Trophoblast cell (in vitro differentiated cells and primary cell): ENCODE data around the gene KIF14.

ENCODE experiments used
- DNase-seq, 2 donors: peaks; one replicate each; pipeline ENCODE4 v3.0.0-alpha.2; 2016
- H2AFZ ChIP-seq: 2 replicates; pipeline ENCODE4 v1.6.1; 2013; ENCODE audit warnings: low read length, moderate library complexity, mild to moderate bottlenecking; ENCODE audit not compliant: insufficient read depth, poor library complexity
- H2AK5ac ChIP-seq: 2 replicates; pipeline ENCODE4 v1.6.1; 2013; ENCODE audit warnings: mild to moderate bottlenecking, low read length
- H2BK120ac ChIP-seq: 2 replicates; pipeline ENCODE4 v1.6.1; 2013; ENCODE audit warnings: low read length, mild to moderate bottlenecking, moderate library complexity; ENCODE audit not compliant: insufficient read depth, poor library complexity
- H2BK12ac ChIP-seq: 2 replicates; pipeline ENCODE4 v1.6.1; 2013; ENCODE audit warnings: mild to moderate bottlenecking, low read length, moderate library complexity
- H2BK5ac ChIP-seq: 2 replicates; pipeline ENCODE4 v1.6.1; 2013; ENCODE audit warnings: low read length, low read depth, moderate library complexity, mild to moderate bottlenecking; ENCODE audit not compliant: poor library complexity
- H3K14ac ChIP-seq: 2 replicates; pipeline ENCODE4 v1.6.1; 2013; ENCODE audit warnings: mild to moderate bottlenecking, low read length
- H3K18ac ChIP-seq: 2 replicates; pipeline ENCODE4 v1.6.1; 2013; ENCODE audit warnings: mild to moderate bottlenecking, low read length
- H3K23ac ChIP-seq: 2 replicates; pipeline ENCODE4 v1.6.1; 2013; ENCODE audit warnings: low read length
- H3K27ac ChIP-seq: 2 replicates; pipeline ENCODE4 v1.5.1; 2013; ENCODE audit warnings: low read depth, mild to moderate bottlenecking, inconsistent platforms, low read length, moderate library complexity
- H3K27me3 ChIP-seq: 2 replicates; pipeline ENCODE4 v1.6.1; 2013; ENCODE audit warnings: inconsistent platforms, mild to moderate bottlenecking, low read length, moderate library complexity; ENCODE audit not compliant: insufficient read depth
- H3K36me3 ChIP-seq, 2 experiments: 1 replicate in 1 of 2; 2 replicates in 1 of 2; pipeline ENCODE4 v1.6.1; 2013; ENCODE audit warnings: low read length in 2 of 2, mild to moderate bottlenecking in 2 of 2, moderate library complexity in 1 of 2; ENCODE audit not compliant: insufficient read depth in 2 of 2, control insufficient read depth in 1 of 2
- H3K4ac ChIP-seq: 2 replicates; pipeline ENCODE4 v1.6.1; 2013; ENCODE audit warnings: low read depth, mild to moderate bottlenecking, low read length, moderate library complexity
- H3K4me1 ChIP-seq, 2 experiments: 1 replicate in 1 of 2; 2 replicates in 1 of 2; pipeline ENCODE4 v1.6.1; 2013; ENCODE audit warnings: low read length in 2 of 2, mild to moderate bottlenecking in 2 of 2, moderate library complexity in 1 of 2; ENCODE audit not compliant: insufficient read depth in 2 of 2, control insufficient read depth in 1 of 2
- H3K4me2 ChIP-seq: 2 replicates; pipeline ENCODE4 v1.6.1; 2013; ENCODE audit warnings: inconsistent platforms, mild to moderate bottlenecking, low read length, moderate library complexity
- H3K4me3 ChIP-seq: 2 replicates; pipeline ENCODE4 v1.5.1; 2013; ENCODE audit warnings: mild to moderate bottlenecking, low read depth, low read length, inconsistent platforms
- H3K79me1 ChIP-seq: one replicate; pipeline ENCODE4 v1.6.1; 2013; ENCODE audit warnings: low read length
- H3K79me2 ChIP-seq: 2 replicates; pipeline ENCODE4 v1.6.1; 2013; ENCODE audit warnings: low read length, mild to moderate bottlenecking; ENCODE audit not compliant: control insufficient read depth, insufficient read depth, poor library complexity
- H3K9ac ChIP-seq: 2 replicates; pipeline ENCODE4 v1.6.1; 2013; ENCODE audit warnings: mild to moderate bottlenecking, low read length
- H3K9me3 ChIP-seq: 2 replicates; pipeline ENCODE4 v1.6.1; 2013; ENCODE audit warnings: low read depth, mild to moderate bottlenecking, control low read depth, inconsistent platforms, low read length; ENCODE audit not compliant: insufficient read depth
- H4K12ac ChIP-seq: 2 replicates; pipeline ENCODE4 v1.6.1; 2013; ENCODE audit warnings: low read depth, mild to moderate bottlenecking, low read length, moderate library complexity
- H4K8ac ChIP-seq: 2 replicates; pipeline ENCODE4 v1.6.1; 2013; ENCODE audit warnings: low read depth, mild to moderate bottlenecking, low read length, moderate library complexity
- H4K91ac ChIP-seq: one replicate; pipeline ENCODE4 v1.6.1; 2013; ENCODE audit warnings: low read depth, mild to moderate bottlenecking, low read length, moderate library complexity
- WGBS: extraction: QIAGEN DNeasy Blood & Tissue Kit; methylation state at CpG from one replicate; pipeline ENCODE4 v1.1.7; 2013; ENCODE audit warnings: missing lambda C conversion rate; ENCODE audit not compliant: insufficient read length, insufficient coverage; ENCODE audit errors: extremely low coverage; 5-methylcytosine and 5-hydroxymethylcytosine counted together

Gene KIF14

GRCh38 chr1:200619894-200620272 lies 668 bp downstream of the KIF14 start:
- no peak overlapping the region for H2AK5ac ChIP-seq
- H3K9me3 ChIP-seq, result no peaks in the 10 kb centered on the region
- H4K91ac ChIP-seq, result no peak overlapping the region
- no peak overlapping the region for H3K4me3 ChIP-seq
- peaks cover 0 to 3% of the 10 kb centered on the region in 2 experiments for H3K36me3 ChIP-seq
- no peaks in the 10 kb centered on the region for H3K27me3 ChIP-seq
- no peak overlapping the region for H3K14ac ChIP-seq
- no peak overlapping the region for H2BK12ac ChIP-seq
- H3K79me1 ChIP-seq, result peaks cover 4% of the 10 kb centered on the region
- no peak overlapping the region for H3K4ac ChIP-seq
- no peak overlapping the region for H4K8ac ChIP-seq
- no peak overlapping the region for H3K9ac ChIP-seq
- no peak overlapping the region for H2AFZ ChIP-seq
- H3K79me2 ChIP-seq, result peaks cover 2% of the 10 kb centered on the region
- peak overlapping the region; percentile 72 for H3K4me2 ChIP-seq
- H3K18ac ChIP-seq, result no peak overlapping the region
- DNase-seq, result no peak
- no peak overlapping the region for H2BK5ac ChIP-seq
- no CpG with 5 or more reads among the region's 6 CpGs for WGBS
- H3K27ac ChIP-seq, result no peak overlapping the region
- no peak overlapping the region for H3K23ac ChIP-seq
- H3K4me1 ChIP-seq, result no peaks in the 10 kb centered on the region
- H2BK120ac ChIP-seq, result no peak overlapping the region
- H4K12ac ChIP-seq, result no peak overlapping the region

DNA sequence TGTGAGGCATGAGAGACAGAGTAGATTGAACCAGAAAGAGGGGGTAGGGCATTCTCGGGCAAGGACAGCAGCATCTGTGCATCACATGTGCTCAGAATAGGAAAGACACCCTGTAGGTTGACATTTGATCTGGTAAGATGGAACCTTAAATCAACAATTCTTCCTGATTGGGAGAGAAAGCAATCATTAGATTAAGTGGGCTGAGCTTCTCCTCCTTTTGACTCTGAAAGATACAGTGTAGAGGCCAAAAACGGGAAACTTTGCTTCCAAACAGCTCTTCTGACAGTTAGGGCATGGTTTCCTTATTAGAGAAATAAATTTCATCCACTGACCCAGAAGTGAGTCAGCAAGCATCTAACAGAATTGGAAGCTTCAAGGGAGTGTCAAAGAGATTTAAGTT lies 9.7 kb downstream of the KIF14 start:
- Histone ChIP-seq H4K91ac (no peak overlapping the region), H4K8ac (no peak overlapping the region), H2BK120ac (no peak overlapping the region), H4K12ac (no peak overlapping the region), H3K79me2 (no peaks in the 10 kb centered on the region), H3K4me1 (no peaks in the 10 kb centered on the region), H3K23ac (no peak overlapping the region), H3K36me3 (peaks cover 10 to 11% of the 10 kb centered on the region in 2 experiments), H2AK5ac (no peak overlapping the region), H3K27ac (no peak overlapping the region), H2BK12ac (no peak overlapping the region), H3K4me3 (no peak overlapping the region), H2BK5ac (no peak overlapping the region), H3K79me1 (no peaks in the 10 kb centered on the region), H3K4me2 (no peak overlapping the region), H3K9me3 (no peaks in the 10 kb centered on the region), H3K14ac (no peak overlapping the region), H3K4ac (no peak overlapping the region), H3K9ac (no peak overlapping the region), H3K27me3 (no peaks in the 10 kb centered on the region), H2AFZ (no peak overlapping the region), H3K18ac (no peak overlapping the region)
- no peak for DNase-seq
- WGBS, result no CpG with 5 or more reads among the region's 2 CpGs

- Histone ChIP-seq H3K27ac (no peak overlapping the region), H3K23ac (no peak overlapping the region), H3K4me2 (no peak overlapping the region), H2AFZ (no peak overlapping the region), H3K36me3 (peaks cover 8 to 11% of the 10 kb centered on the region in 2 experiments), H2BK5ac (no peak overlapping the region), H3K79me2 (no peaks in the 10 kb centered on the region), H3K4ac (no peak overlapping the region), H4K8ac (no peak overlapping the region), H3K18ac (no peak overlapping the region), H4K91ac (no peak overlapping the region), H3K9ac (no peak overlapping the region), H2BK12ac (no peak overlapping the region), H3K9me3 (no peaks in the 10 kb centered on the region), H3K4me1 (no peaks in the 10 kb centered on the region), H3K14ac (no peak overlapping the region), H2BK120ac (no peak overlapping the region), H3K79me1 (no peaks in the 10 kb centered on the region), H2AK5ac (no peak overlapping the region), H4K12ac (no peak overlapping the region), H3K27me3 (no peaks in the 10 kb centered on the region), H3K4me3 (no peak overlapping the region)
- no peak for DNase-seq
- WGBS, result no CpG with 5 or more reads among the region's 1 CpG
These were observed 17.9 kb downstream of the KIF14 start for GRCh38 chr1:200602632-200603031.

DNA sequence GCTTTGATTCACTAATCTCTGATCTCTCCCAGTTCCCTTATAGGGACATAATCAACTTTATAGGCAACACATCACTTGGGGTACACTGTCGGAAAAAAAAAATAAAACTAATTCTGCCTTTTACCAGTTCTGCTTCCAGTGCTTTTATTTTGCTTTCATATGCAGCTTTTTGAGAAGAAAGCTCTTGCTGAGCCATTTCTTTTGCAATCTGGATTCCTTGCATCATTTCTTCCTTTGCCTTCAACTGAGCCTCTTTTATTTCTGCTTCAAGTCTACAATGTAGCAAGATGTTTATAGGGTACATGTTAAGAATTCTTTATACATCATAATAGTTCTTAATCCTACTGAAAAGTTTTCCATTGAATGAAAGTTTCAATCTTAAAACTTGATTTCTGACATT lies 30.6 kb downstream of the KIF14 start:
- no CpG with 5 or more reads among the region's 1 CpG for WGBS
- Histone ChIP-seq H2AK5ac (no peak overlapping the region), H3K9me3 (no peaks in the 10 kb centered on the region), H3K79me2 (no peaks in the 10 kb centered on the region), H3K4ac (no peak overlapping the region), H4K12ac (no peak overlapping the region), H3K27ac (no peak overlapping the region), H2AFZ (no peak overlapping the region), H4K91ac (no peak overlapping the region), H2BK12ac (no peak overlapping the region), H3K4me2 (no peak overlapping the region), H3K4me1 (no peaks in the 10 kb centered on the region), H3K79me1 (no peaks in the 10 kb centered on the region), H3K23ac (no peak overlapping the region), H3K36me3 (peaks cover 5 to 17% of the 10 kb centered on the region in 2 experiments), H2BK5ac (no peak overlapping the region), H3K27me3 (no peaks in the 10 kb centered on the region), H4K8ac (no peak overlapping the region), H3K18ac (no peak overlapping the region), H3K14ac (no peak overlapping the region), H2BK120ac (no peak overlapping the region), H3K9ac (no peak overlapping the region), H3K4me3 (no peak overlapping the region)
- no peak for DNase-seq
